Calu3 (cell line): Measurements from ENCODE around the gene APP. TPM values are rescaled to one million over a fixed set of nuclear protein-coding genes. Genes with fewer than 3 reads are reported as not detected.

Source experiments
- BruUV-seq: library from RNA; stranded (reverse); fragments of 400-500 nt; replicated peaks from 2 replicates; lab custom pipeline; 2021; lab: Mats Ljungman, UMichigan
- CTCF ChIA-PET: fragments of 300-600 bp; sonication (Branson Sonifier 250); formaldehyde crosslinking; loops from one replicate; lab custom pipeline; 2022; ENCODE audit warnings: antibody characterized with exemption; lab: Charles Lee
- DNase-seq: peaks from one replicate; pipeline ENCODE4 v3.0.0; 2022
- H3K27ac Mint-ChIP-seq: one replicate; pipeline ENCODE4 v1.8.0; 2022; ENCODE audit warnings: mixed read lengths; ENCODE audit not compliant: unreplicated experiment
- H3K27me3 Mint-ChIP-seq: one replicate; pipeline ENCODE4 v1.8.0; 2022; ENCODE audit warnings: mixed read lengths; ENCODE audit not compliant: unreplicated experiment
- H3K36me3 Mint-ChIP-seq: one replicate; pipeline ENCODE4 v1.8.0; 2022; ENCODE audit warnings: mild to moderate bottlenecking, moderate library complexity, mixed read lengths; ENCODE audit not compliant: insufficient read depth, unreplicated experiment
- H3K4me1 Mint-ChIP-seq: one replicate; pipeline ENCODE4 v1.8.0; 2022; ENCODE audit warnings: mild to moderate bottlenecking, low read depth, mixed read lengths; ENCODE audit not compliant: unreplicated experiment
- H3K4me3 Mint-ChIP-seq: one replicate; pipeline ENCODE4 v1.8.0; 2022; ENCODE audit warnings: mild to moderate bottlenecking, low read depth, moderate library complexity, mixed read lengths; ENCODE audit not compliant: unreplicated experiment
- H3K9me3 Mint-ChIP-seq: one replicate; pipeline ENCODE4 v1.8.0; 2022; ENCODE audit warnings: low read depth, mixed read lengths; ENCODE audit not compliant: unreplicated experiment
- CTCF ChIP-seq: fragments of 200-600 bp; IDR thresholded peaks from one replicate; pipeline ENCODE4 v1.8.0; 2022; ENCODE audit warnings: antibody characterized with exemption; ENCODE audit not compliant: unreplicated experiment
- intact Hi-C: fragments of 100-400 bp; cut with micrococcal nuclease; formaldehyde crosslinking; loops from one replicate; pipeline ENCODE4 v1.10.0; 2022; ENCODE audit not compliant: unreplicated experiment
- total RNA-seq: library from RNA; stranded (reverse); gene quantifications from 2 replicates; pipeline ENCODE4 v1.2.3, GENCODE V29; 2022

Gene APP
- total RNA-seq, 1 experiment from 2014 or later = 566 TPM

GRCh38 chr21:26119906-26120305 lies 50.7 kb downstream of the APP start:
- no peak for TF ChIP-seq CTCF
- H3K27me3 Mint-ChIP-seq = no peaks in the 10 kb centered on the region
- BruUV-seq = no TSS peak
- H3K4me3 Mint-ChIP-seq = no peak overlapping the region
- intact Hi-C loops = no loop called here
- H3K4me1 Mint-ChIP-seq = peaks cover 13% of the 10 kb centered on the region
- CTCF ChIA-PET = no interaction called here
- no peaks in the 10 kb centered on the region for H3K9me3 Mint-ChIP-seq
- H3K36me3 Mint-ChIP-seq = no peaks in the 10 kb centered on the region
- H3K27ac Mint-ChIP-seq = no peak overlapping the region
- DNase-seq = no peak

- no TSS peak for BruUV-seq
- intact Hi-C loops = no loop called here
- Mint-ChIP-seq H3K4me3 (no peak overlapping the region), H3K36me3 (no peaks in the 10 kb centered on the region), H3K27me3 (no peaks in the 10 kb centered on the region), H3K27ac (no peak overlapping the region), H3K4me1 (peaks cover 14% of the 10 kb centered on the region), H3K9me3 (no peaks in the 10 kb centered on the region)
- no peak for DNase-seq
- no peak for TF ChIP-seq CTCF
- CTCF ChIA-PET = no interaction called here
Measured at GRCh38 chr21:26118938-26119540, 51.5 kb downstream of the APP start.

GRCh38 chr21:26117972-26118367 lies 52.6 kb downstream of the APP start:
- Mint-ChIP-seq H3K9me3 (no peaks in the 10 kb centered on the region), H3K27ac (no peak overlapping the region), H3K4me1 (peaks cover 18% of the 10 kb centered on the region), H3K4me3 (no peak overlapping the region), H3K27me3 (no peaks in the 10 kb centered on the region), H3K36me3 (no peaks in the 10 kb centered on the region)
- intact Hi-C loops = loop anchor here (2.0 kb wide), 1 partner anchor 51 kb away; no protein-coding TSS in a partner anchor
- no peak for DNase-seq
- no TSS peak for BruUV-seq
- CTCF ChIA-PET = no interaction called here
- TF ChIP-seq CTCF = no peak

- CTCF ChIA-PET = no interaction called here
- no peak overlapping the region for H3K4me3 Mint-ChIP-seq
- DNase-seq = no peak
- BruUV-seq = no TSS peak
- no peaks in the 10 kb centered on the region for H3K27me3 Mint-ChIP-seq
- intact Hi-C loops = loop anchor here (2.0 kb wide), 1 partner anchor 51 kb away; no protein-coding TSS in a partner anchor
- H3K27ac Mint-ChIP-seq = no peak overlapping the region
- peaks cover 18% of the 10 kb centered on the region for H3K4me1 Mint-ChIP-seq
- TF ChIP-seq CTCF = no peak
- no peaks in the 10 kb centered on the region for H3K9me3 Mint-ChIP-seq
- H3K36me3 Mint-ChIP-seq = no peaks in the 10 kb centered on the region
Measured at GRCh38 chr21:26117324-26117971, 53.1 kb downstream of the APP start.
